ENCODE measurements around the gene KANSL1L.

GRCh38 chr2:210092791-210093190, 78.4 kb downstream of the KANSL1L start:
- TF ChIP-seq CTCF (conservative IDR thresholded peaks at IDR 0.05 in 1 of 2, IDR thresholded peaks at IDR 0.05 in 1 of 2; ENCODE audit: extremely low read depth in 1 of 2, insufficient read depth in 1 of 2, low read depth in 1 of 2, low read length in 2 of 2) (no peak), EZH2 (IDR thresholded peaks at IDR 0.05; ENCODE audit: borderline replicate concordance, low read length) (no peak)
